ENCODE measurements around the gene SMDT1.
"Not testable (repeated sequence)": the region's sequence is repeated elsewhere in the genome, so short reads cannot be mapped to it uniquely, and the experiment has no call there.

SMDT1 gene

GRCh38 chr22:42070517-42071422 is 8.7 kb upstream of the SMDT1 start, which contains the start of gene NAGA:
Gene NAGA, minus strand, starts transcription at chr22:42070812. Its CDS starts 515 bp downstream, at chr22:42070297.
- Histone ChIP-seq H3K36me3 (ENCODE audit: control insufficient read depth in 4 of 4, insufficient read depth in 4 of 4, low read length in 3 of 4) (peaks cover 2 to 30% (median 16%) of the 10 kb centered on the region in 4 experiments), H3K27me3 (replicated peaks in 2 of 5; ENCODE audit: control insufficient read depth in 4 of 5, insufficient read depth in 5 of 5, low read length in 4 of 5) (no peaks in the 10 kb centered on the region), H3K4me3 (ENCODE audit: control insufficient read depth in 1 of 7, extremely low read depth in 1 of 7, insufficient read depth in 4 of 7, low read depth in 2 of 7, low read length in 6 of 7) (peak within 1 kb of the TSS; percentile 20 to 84 (median 62)), H3K9me3 (ENCODE audit: control extremely low read depth in 1 of 5, control insufficient read depth in 4 of 5, insufficient read depth in 2 of 5, low read depth in 1 of 5, low read length in 4 of 5) (peaks cover 0 to 3% (median 0%) of the 10 kb centered on the region in 5 experiments), H3K4me1 (ENCODE audit: control extremely low read depth in 1 of 4, control insufficient read depth in 4 of 4, insufficient read depth in 4 of 4, low read length in 3 of 4) (peaks cover 5 to 40% (median 30%) of the 10 kb centered on the region in 4 experiments), H3K27ac (ENCODE audit: insufficient read depth in 1 of 2, low read depth in 1 of 2, low read length in 2 of 2, poor library complexity in 1 of 2, severe bottlenecking in 2 of 2) (peak within 1 kb of the TSS; percentile 9 to 79)
- DNase-seq: peak; percentile 92 to 96 (median 96)
- ChIA-PET CTCF (interaction anchor here (0.8 kb wide), 1 partner anchor 16 kb away, joined by 3 read pairs; no protein-coding TSS in a partner anchor), POLR2A (no interaction called here)
- 0% methylated on average over 41 of the region's 56 CpGs for WGBS (ENCODE audit: insufficient coverage)

DNA sequence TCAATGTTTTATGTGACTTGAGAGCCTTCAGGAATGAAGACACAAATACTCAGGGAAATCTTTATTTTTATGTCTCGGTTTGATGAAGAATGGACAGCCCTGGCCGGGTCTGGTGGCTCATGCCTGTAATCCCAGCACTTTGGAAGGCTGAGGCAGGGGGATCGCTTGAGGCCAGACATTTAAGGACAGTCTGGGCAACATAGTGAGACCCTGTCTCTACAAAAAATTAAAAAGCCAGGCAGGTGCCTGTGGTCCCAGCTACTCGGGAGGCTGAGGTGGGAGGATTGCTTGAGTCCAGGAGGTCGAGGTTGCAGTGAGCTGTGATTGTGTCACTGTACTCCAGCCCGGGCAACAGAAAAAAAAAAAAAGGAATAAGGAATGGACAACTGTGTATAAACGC is 8.0 kb upstream of the SMDT1 start:
- WGBS (ENCODE audit: insufficient coverage): 90% methylated on average over 5 of the region's 7 CpGs
- not testable (repeated sequence) for H3K27me3 ChIP-seq (replicated peaks in 2 of 5; ENCODE audit: control insufficient read depth in 4 of 5, insufficient read depth in 5 of 5, low read length in 4 of 5); DNase-seq; H3K9me3 ChIP-seq (ENCODE audit: control extremely low read depth in 1 of 5, control insufficient read depth in 4 of 5, insufficient read depth in 2 of 5, low read depth in 1 of 5, low read length in 4 of 5)
- H3K4me1 ChIP-seq (ENCODE audit: control extremely low read depth in 1 of 4, control insufficient read depth in 4 of 4, insufficient read depth in 4 of 4, low read length in 3 of 4): peaks cover 5 to 40% (median 30%) of the 10 kb centered on the region in 4 experiments
- H3K4me3 ChIP-seq (ENCODE audit: control insufficient read depth in 1 of 7, extremely low read depth in 1 of 7, insufficient read depth in 4 of 7, low read depth in 2 of 7, low read length in 6 of 7): peak overlapping the region in 3 of 7 experiments; percentile 73 to 84 (median 80)
- ChIA-PET CTCF (interaction anchor here (0.7 kb wide), 1 partner anchor 42 kb away, joined by 3 read pairs; no protein-coding TSS in a partner anchor), POLR2A (interaction anchor here (0.6 kb wide), 1 partner anchor 27 kb away, joined by 4 read pairs; no protein-coding TSS in a partner anchor)
- peak overlapping the region in 1 of 2 experiments; percentile 79 for H3K27ac ChIP-seq (ENCODE audit: insufficient read depth in 1 of 2, low read depth in 1 of 2, low read length in 2 of 2, poor library complexity in 1 of 2, severe bottlenecking in 2 of 2)
- peaks cover 2 to 22% (median 14%) of the 10 kb centered on the region in 4 experiments for H3K36me3 ChIP-seq (ENCODE audit: control insufficient read depth in 4 of 4, insufficient read depth in 4 of 4, low read length in 3 of 4)

DNA sequence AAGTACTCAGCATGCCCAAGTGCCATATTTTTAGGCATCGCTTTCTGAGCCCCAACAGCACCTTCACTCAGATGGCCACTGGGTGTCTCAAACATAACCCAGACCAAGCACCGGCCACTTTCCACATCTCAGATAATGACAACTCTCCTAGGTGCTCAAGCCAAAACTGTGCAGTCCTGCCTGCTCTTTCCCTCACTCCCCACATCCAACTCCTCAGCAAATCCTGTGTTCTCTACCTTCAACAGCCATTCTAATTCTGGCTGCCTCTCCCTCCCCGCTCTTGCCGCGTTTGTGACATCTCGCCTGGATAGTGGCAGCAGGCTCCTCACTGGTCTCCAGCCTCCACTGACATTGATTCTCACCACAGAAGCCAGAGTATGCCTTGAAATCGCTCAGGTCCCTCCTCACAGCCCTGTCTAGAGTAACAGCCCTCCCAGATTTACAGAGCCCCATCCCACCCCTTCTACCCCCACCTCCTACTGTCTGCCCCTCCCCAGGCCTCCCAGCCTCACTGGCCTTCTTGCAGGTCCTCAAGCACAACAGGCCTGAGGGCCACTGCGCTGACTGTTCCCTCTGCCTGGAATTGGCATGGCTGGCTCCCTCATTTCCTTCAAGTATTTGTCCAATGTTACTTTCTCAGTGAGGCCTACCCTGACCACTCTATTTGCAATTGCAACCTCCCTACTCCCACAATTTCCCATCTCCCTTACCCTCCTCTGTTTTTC is 6.7 kb upstream of the SMDT1 start:
- Histone ChIP-seq H3K27ac (ENCODE audit: insufficient read depth in 1 of 2, low read depth in 1 of 2, low read length in 2 of 2, poor library complexity in 1 of 2, severe bottlenecking in 2 of 2) (no peak overlapping the region), H3K27me3 (replicated peaks in 2 of 5; ENCODE audit: control insufficient read depth in 4 of 5, insufficient read depth in 5 of 5, low read length in 4 of 5) (no peaks in the 10 kb centered on the region), H3K36me3 (ENCODE audit: control insufficient read depth in 4 of 4, insufficient read depth in 4 of 4, low read length in 3 of 4) (peaks cover 1 to 15% (median 10%) of the 10 kb centered on the region in 4 experiments), H3K4me1 (ENCODE audit: control extremely low read depth in 1 of 4, control insufficient read depth in 4 of 4, insufficient read depth in 4 of 4, low read length in 3 of 4) (peaks cover 5 to 40% (median 30%) of the 10 kb centered on the region in 4 experiments), H3K9me3 (ENCODE audit: control extremely low read depth in 1 of 5, control insufficient read depth in 4 of 5, insufficient read depth in 2 of 5, low read depth in 1 of 5, low read length in 4 of 5) (peaks cover 0 to 3% (median 0%) of the 10 kb centered on the region in 5 experiments), H3K4me3 (ENCODE audit: control insufficient read depth in 1 of 7, extremely low read depth in 1 of 7, insufficient read depth in 4 of 7, low read depth in 2 of 7, low read length in 6 of 7) (no peak overlapping the region)
- no peak for DNase-seq
- ChIA-PET POLR2A (interaction anchor here (0.6 kb wide), 1 partner anchor 40 kb away, joined by 3 read pairs; no protein-coding TSS in a partner anchor), CTCF (no interaction called here)
- WGBS (ENCODE audit: insufficient coverage): 82% methylated on average over 7 of the region's 8 CpGs

- peaks cover 0 to 13% (median 7%) of the 10 kb centered on the region in 4 experiments for H3K36me3 ChIP-seq (ENCODE audit: control insufficient read depth in 4 of 4, insufficient read depth in 4 of 4, low read length in 3 of 4)
- DNase-seq: no peak
- POLR2A ChIA-PET: no interaction called here
- peaks cover 5 to 41% (median 30%) of the 10 kb centered on the region in 4 experiments for H3K4me1 ChIP-seq (ENCODE audit: control extremely low read depth in 1 of 4, control insufficient read depth in 4 of 4, insufficient read depth in 4 of 4, low read length in 3 of 4)
- no peak overlapping the region for H3K27ac ChIP-seq (ENCODE audit: insufficient read depth in 1 of 2, low read depth in 1 of 2, low read length in 2 of 2, poor library complexity in 1 of 2, severe bottlenecking in 2 of 2)
- H3K9me3 ChIP-seq (ENCODE audit: control extremely low read depth in 1 of 5, control insufficient read depth in 4 of 5, insufficient read depth in 2 of 5, low read depth in 1 of 5, low read length in 4 of 5): peaks cover 0 to 3% (median 0%) of the 10 kb centered on the region in 5 experiments
- WGBS (ENCODE audit: insufficient coverage): 85% methylated on average over 13 of the region's 14 CpGs
- CTCF ChIA-PET: interaction anchor here (2.4 kb wide), 1 partner anchor 106 kb away, joined by 9 read pairs; the partner anchor contains the start of gene SEPTIN3
- H3K27me3 ChIP-seq (replicated peaks in 2 of 5; ENCODE audit: control insufficient read depth in 4 of 5, insufficient read depth in 5 of 5, low read length in 4 of 5): no peaks in the 10 kb centered on the region
- H3K4me3 ChIP-seq (ENCODE audit: control insufficient read depth in 1 of 7, extremely low read depth in 1 of 7, insufficient read depth in 4 of 7, low read depth in 2 of 7, low read length in 6 of 7): peak overlapping the region in 6 of 7 experiments; percentile 44 to 85 (median 74)
Observed at GRCh38 chr22:42073621-42074041, 5.9 kb upstream of the SMDT1 start.

DNA sequence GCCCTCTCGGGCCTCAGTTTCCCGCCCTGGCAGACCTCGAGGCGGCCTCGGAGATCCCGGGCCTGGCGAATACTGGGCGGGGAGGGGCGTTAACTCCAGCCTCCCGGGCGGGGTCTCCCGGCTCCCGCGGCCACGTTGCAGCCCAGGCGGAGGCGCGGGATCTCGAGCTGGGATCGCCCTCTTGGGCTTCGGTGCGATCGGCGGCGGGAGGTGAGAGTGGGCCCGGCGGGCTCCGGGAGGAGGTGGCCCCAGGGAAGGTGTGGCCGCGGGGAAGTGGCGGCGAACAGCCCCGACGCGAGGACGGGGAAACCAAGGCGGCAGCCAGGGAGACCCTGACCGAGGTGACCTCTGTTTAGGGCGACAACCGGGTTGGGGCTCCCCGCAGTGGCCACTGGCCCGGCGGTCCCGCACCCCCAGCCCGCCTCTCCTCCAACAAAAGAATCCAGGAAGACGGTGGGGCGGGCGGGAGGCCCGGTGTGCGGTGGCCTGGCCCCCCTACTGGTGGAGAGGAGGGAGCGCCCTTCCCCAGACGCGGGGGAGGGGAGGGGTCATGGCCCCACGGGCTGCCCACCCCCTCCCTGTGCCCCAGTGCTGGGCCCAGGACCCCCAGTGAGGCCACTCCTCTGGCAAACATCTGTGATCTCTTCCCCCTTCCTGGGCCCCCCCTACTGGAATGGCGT is 5.2 kb upstream of the SMDT1 start, which contains the start of gene PHETA2:
PHETA2 (plus strand) TSS at position 117 of the 680 bp plus-strand sequence. CDS start 3,046 bp downstream, outside the sequence.
- POLR2A ChIA-PET: no interaction called here

More for the DNA sequence above, 5.2 kb upstream of the SMDT1 start, which contains the start of gene PHETA2:
- Histone ChIP-seq H3K9me3 (ENCODE audit: control extremely low read depth in 1 of 5, control insufficient read depth in 4 of 5, insufficient read depth in 2 of 5, low read depth in 1 of 5, low read length in 4 of 5) (peaks cover 0 to 3% (median 0%) of the 10 kb centered on the region in 5 experiments), H3K4me1 (ENCODE audit: control extremely low read depth in 1 of 4, control insufficient read depth in 4 of 4, insufficient read depth in 4 of 4, low read length in 3 of 4) (peaks cover 5 to 48% (median 36%) of the 10 kb centered on the region in 4 experiments), H3K4me3 (ENCODE audit: control insufficient read depth in 1 of 7, extremely low read depth in 1 of 7, insufficient read depth in 4 of 7, low read depth in 2 of 7, low read length in 6 of 7) (peak within 1 kb of the TSS in 6 of 7 experiments; percentile 44 to 85 (median 74)), H3K36me3 (ENCODE audit: control insufficient read depth in 4 of 4, insufficient read depth in 4 of 4, low read length in 3 of 4) (peaks cover 0 to 13% (median 6%) of the 10 kb centered on the region in 4 experiments), H3K27ac (ENCODE audit: insufficient read depth in 1 of 2, low read depth in 1 of 2, low read length in 2 of 2, poor library complexity in 1 of 2, severe bottlenecking in 2 of 2) (peak within 1 kb of the TSS in 1 of 2 experiments; percentile 54), H3K27me3 (replicated peaks in 2 of 5; ENCODE audit: control insufficient read depth in 4 of 5, insufficient read depth in 5 of 5, low read length in 4 of 5) (no peaks in the 10 kb centered on the region)
- CTCF ChIA-PET: interaction anchor here (2.4 kb wide), 1 partner anchor 106 kb away, joined by 9 read pairs; the partner anchor contains the start of gene SEPTIN3
- peak; percentile 54 to 72 (median 67) for DNase-seq
- under 1% methylated on average over 38 of the region's 55 CpGs for WGBS (ENCODE audit: insufficient coverage)

Data from common myeloid progenitor, CD34-positive (primary cell).